Inflammatory macrophage treated with lipopolysaccharide for 4 hours (primary cell): ENCODE data around the gene BCAP31.
A peak's percentile ranks its signal among the peaks of the same experiment; 100 is the strongest.

Source experiments
- DNase-seq: peaks from one replicate; pipeline ENCODE4 v3.0.0-alpha.2; 2020

The BCAP31 gene

DNA sequence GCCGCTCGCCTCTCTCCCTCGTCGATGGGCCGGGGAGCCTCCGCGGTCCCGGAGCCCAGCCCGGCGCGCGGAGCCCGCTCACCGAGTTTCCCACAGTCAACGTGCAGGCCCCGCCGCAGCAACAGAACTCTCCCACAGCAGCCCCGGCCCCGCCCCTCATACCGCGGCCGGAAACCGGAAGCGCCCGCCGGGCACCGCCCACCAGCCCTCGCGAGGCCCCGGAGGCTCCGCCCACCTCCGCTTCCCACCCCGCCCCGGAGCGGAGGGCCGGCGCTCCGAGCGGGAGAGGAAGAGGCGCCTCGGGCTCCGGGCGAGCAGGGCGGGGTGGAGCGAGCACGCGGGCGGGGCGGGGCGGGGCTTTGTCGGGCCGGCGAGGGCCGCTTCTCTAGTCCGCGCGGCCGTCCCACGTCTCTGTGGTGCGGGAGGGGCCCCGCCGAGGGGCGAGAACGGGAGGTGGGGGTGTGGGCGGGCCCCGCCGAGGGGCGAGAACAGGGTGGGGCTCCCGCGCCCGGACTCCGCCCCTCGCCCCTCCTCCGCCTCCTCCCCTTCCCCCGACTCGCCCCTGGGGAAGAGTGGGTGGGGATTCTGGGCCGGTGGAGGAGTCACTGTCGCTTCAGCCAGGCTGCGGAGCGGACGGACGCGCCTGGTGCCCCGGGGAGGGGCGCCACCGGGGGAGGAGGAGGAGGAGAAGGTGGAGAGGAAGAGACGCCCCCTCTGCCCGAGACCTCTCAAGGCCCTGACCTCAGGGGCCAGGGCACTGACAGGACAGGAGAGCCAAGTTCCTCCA lies at the start of gene BCAP31, which contains the start of gene ABCD1:
TSS of gene BCAP31 (minus strand) at position 136 of the 787 bp plus-strand sequence. CDS start 1,143 bp downstream, outside the sequence.
TSS of gene ABCD1 (plus strand) at position 605 of the 787 bp plus-strand sequence. CDS start 411 bp downstream, outside the sequence.
- DNase-seq, result peak; percentile 90

DNA sequence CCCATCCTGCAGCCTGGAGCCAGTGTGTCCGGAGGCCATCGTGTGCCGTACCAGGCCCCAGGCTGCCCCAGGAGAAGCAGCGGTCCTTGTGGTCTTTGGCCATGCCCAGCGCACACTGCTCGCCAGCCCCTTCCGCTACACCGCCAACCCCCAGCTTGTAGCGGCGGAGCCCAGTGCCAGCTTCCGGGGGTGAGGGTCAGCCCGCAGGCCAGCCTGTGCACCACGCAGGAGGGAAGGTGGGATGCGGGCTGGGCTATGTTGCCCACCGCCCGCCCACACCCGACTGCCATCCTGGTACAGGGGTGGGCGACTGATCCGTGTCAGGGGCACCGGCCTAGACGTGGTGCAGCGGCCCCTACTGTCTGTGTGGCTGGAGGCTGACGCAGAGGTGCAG lies 49.0 kb upstream of the BCAP31 start:
- no peak for DNase-seq

DNA sequence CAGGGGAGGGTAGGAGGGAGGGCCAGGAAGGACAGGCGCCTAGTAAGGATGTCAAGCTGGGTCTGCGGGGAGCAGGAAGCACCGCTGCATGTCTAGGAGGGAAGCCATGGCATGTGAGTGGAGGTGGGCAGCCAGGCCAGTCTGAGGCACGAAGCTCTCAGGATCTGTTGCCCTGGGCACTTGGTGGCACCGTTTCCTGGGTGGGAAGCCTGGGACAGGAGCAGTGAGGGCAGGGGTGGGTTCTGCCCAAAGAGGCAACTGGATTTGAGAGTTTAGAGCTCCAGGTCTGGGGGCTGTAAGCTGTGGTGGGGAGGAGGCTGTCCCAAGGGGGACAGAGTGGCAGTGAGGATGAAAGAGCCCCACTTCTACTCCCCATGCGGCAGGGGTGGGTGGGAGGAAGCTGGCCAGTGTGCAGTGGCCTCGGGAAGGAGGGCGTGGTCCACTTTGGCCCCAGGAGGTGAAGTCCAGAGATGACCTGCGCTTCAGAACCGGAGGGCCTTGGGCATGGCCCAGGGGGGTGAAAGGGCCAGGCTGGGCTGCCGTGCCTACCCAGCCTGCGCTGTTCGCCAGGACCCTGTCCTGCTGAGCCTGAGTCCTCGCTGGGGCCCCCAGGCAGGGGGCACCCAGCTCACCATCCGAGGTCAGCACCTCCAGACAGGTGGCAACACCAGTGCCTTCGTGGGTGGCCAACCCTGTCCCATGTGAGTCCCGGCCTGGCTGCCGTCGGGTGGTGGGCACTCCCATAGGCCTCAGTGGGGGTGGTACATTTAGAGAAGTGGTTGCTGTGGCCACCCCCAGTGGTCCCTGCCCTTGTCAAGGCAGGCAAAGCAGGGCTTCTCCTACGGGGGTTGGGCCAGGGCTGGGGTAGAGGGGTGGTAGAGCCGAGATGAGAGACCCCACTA lies 48.4 kb upstream of the BCAP31 start:
- no peak for DNase-seq

DNA sequence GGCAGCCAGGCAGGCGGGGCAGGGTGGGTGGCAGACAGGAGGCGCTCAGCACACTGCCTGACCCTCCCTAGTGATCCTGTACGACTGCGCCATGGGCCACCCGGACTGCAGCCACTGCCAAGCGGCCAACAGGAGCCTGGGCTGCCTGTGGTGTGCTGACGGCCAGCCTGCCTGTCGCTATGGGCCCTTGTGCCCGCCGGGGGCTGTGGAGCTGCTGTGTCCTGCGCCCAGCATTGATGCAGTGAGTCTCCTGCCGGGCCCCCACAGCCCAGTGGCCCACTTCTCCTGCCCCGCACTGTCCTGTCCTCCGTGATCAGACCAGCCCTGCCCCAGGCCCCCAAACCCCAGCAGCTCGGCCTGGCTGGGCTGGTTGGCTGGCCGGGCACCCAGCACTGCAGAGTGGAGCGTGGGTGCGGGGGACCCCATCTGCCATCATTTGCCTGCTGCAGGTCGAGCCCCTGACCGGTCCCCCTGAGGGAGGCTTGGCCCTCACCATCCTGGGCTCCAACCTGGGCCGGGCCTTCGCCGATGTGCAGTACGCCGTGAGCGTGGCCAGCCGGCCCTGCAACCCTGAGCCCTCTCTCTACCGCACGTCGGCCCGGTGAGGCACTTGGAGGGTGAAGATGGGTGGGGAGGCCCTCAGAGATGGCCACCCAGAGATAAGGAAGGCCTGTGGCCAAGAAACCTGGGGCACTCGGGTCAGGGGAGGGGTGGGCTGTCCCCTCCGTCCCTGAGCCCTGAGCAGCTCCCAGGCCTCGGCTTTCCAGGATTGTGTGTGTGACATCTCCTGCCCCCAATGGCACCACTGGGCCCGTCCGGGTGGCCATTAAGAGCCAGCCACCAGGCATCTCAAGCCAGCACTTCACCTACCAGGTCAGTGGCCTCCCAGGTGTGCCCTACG lies 47.5 kb upstream of the BCAP31 start:
- DNase-seq, result no peak

DNA sequence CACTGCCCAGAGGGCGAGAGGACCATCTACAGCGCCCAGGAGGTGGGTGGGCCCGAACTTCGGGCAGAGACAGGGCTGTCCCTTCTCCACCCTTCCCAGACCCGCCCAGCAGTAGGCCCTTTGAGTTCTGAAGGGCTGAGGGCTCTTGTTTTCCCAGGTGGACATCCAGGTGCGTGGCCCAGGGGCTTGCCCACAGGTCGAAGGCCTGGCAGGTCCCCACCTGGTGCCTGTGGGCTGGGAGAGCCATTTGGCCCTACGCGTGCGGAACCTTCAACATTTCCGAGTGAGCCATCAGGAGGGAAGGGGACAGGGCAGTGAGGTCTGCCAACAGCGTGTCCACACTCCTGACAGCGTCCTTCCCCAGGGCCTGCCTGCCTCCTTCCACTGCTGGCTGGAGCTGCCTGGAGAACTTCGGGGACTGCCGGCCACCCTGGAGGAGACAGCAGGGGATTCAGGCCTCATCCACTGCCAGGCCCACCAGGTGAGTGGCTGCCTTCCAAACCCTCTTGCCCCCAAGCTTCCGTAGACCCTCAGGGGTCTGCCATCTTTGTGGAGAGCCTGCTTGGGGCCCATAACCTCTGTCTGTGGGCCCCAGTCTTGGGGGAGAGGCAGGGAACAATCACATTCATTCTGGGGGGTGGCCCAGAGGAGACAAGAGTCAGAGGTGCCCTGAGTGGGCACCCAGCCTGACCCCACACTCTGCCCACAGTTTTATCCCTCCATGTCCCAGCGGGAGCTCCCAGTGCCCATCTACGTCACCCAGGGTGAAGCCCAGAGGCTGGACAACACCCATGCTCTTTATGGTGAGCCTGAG lies 46.6 kb upstream of the BCAP31 start:
- DNase-seq, result no peak

DNA sequence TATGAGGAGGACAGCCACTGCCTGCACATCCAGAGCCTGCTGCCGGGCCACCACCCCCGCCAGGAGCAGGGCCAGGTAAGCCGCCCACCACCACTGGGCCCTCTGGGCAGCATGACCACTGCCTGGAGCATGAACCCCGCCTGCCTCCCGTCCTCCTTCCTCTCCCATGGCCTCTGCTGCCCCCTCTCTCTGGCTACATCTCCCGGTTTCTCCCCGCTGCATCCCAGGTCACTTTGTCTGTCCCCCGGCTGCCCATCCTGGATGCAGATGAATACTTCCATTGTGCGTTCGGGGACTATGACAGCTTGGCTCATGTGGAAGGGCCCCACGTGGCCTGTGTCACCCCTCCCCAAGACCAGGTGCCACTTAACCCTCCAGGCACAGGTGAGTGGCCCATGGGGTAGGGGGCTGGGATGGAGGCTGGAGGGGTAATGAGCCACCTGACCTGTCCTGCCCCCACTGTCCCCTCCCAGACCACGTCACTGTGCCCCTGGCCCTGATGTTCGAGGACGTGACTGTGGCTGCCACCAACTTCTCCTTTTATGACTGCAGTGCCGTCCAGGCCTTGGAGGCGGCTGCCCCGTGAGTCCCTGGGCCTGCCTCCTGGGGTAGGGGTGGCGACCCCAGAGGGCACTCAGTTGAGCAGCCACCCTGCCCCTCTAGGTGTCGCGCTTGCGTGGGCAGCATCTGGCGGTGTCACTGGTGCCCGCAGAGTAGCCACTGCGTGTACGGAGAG lies 45.8 kb upstream of the BCAP31 start:
- DNase-seq, result no peak

DNA sequence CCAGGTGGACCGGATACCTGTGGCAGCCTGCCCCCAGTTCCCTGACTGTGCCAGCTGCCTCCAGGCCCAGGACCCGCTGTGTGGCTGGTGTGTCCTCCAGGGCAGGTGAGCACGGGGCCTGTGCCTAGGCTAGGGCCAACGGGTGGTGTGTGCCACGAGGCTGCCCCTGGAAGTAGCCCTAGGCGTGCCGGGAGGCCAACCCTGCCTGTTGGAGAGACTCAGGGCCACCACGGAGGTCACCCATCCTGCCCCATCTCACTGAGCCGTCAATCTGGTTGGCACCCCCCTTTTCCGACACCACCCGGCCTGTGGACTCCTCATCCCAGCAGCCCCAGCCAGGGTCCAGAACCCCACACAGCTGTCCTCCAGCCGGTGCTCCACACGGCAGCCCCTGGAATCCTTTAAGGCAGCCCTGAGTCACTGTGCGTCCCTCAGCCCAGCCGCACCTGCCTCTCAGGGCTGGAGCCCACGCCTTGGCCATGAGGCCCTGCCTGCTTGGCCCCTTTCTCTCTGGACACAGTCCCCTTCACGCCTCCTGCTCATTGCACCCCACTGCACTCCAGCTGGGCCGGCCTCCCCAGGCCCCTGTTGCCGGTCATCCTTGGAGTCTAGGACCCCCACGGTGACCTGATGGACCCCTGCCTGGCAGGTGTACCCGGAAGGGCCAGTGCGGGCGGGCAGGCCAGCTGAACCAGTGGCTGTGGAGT lies 45.1 kb upstream of the BCAP31 start:
- no peak for DNase-seq

DNA sequence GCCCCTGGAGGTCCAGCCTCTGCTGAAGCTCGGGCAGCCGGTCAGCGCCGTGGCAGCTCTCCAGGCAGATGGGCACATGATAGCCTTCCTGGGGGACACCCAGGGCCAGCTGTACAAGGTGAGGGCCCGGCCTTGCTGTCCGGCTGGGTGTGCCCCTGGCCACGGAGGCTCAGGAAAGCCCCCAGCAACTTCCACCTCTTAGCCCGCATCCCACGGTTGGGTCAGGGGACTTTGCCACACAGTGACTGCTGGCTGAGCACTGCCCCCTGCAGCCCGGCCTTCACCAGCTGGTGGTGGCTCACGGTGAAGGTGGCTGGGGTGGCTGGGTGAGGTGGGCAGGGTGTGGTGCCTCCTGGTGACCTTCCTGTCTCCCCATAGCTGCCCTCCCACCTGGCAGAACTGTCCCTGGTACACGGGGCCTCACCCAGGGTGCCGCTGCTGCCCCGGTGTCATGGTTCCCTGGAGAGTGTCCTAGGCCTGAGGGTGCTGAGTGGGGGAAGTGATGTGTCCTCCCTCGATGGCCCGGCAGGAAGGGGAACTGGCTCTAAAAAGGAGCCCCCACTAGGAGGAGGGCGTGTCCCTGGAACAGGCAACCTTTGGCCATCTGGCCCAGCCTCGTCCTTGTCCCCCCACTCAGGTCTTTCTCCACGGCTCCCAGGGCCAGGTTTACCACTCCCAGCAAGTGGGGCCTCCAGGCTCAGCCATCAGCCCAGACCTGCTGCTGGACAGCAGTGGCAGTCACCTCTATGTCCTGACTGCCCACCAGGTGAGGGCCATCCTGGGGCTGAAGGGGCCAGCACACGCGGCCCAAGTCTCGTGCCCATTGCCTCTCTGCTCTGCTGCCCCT lies 44.3 kb upstream of the BCAP31 start:
- no peak for DNase-seq

DNA sequence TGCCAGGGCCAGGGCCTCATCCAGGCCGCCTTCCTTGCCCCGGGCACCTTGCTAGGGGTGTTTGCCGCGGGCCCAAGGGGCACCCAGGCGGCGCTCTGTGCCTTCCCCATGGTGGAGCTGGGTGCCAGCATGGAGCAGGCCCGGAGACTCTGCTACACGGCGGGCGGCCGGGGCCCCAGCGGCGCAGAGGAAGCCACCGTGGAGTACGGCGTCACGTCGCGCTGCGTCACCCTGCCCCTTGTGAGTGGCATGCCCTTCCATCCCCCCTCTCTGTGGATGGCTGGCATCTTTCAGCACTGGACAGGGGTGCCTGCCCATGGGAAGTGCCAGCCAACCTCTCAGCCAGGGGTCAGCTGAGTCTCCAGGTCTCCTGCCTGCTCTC lies 43.5 kb upstream of the BCAP31 start:
- DNase-seq, result no peak

DNA sequence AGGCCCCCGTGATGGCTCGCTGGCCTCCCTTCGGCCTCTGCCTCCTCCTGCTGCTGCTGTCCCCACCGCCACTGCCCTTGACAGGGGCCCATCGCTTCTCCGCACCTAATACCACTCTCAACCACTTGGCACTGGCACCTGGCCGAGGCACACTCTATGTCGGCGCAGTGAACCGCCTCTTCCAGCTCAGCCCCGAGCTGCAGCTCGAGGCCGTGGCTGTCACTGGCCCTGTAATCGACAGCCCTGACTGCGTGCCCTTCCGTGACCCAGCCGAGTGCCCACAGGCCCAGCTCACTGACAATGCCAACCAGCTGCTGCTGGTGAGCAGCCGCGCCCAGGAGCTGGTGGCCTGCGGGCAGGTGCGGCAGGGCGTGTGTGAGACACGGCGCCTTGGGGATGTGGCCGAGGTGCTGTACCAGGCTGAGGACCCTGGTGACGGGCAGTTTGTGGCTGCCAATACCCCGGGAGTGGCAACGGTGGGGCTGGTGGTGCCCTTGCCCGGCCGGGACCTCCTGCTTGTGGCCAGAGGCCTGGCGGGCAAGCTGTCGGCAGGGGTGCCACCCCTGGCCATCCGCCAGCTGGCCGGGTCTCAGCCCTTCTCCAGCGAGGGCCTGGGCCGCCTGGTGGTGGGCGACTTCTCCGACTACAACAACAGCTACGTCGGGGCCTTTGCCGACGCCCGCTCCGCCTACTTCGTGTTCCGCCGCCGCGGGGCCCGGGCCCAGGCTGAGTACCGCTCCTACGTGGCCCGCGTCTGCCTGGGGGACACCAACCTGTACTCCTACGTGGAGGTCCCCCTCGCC lies 42.9 kb upstream of the BCAP31 start:
- DNase-seq, result no peak

DNA sequence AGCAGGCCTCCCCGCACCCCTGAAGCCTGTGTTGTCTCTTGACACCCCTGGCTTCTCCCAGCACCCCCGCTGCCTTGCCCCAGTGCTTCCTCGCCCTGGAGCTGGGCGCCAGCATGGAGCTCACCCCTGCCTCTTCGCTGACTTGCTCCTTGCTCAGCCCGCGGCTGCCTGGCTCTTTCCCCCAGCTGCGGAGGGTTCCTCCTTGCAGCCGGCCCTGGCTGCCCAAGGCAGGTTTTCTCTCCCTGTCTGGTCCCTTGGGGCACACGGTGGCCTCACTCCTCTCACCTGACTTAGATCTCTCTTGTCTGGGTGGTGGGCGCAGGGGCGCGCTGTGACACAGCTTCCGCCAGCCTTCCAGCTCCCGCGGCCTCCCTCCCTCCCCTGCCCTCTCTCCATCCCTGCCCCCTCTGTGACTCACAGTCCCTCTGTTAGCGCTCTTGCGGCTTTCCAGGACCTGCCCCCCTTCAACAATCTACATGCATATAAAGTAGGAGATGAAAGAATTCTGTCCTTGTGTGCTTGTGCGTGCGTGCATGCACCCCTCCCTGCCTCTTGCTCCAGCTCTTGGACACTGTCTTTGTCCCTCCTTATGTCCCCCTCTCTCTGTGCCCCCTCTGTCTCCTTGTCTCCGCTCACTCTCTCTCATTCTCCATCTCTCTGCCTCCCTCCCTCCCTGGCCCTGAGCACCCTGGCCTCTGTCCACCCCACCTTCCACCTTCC lies 42.1 kb upstream of the BCAP31 start:
- peak; percentile 16 for DNase-seq

DNA sequence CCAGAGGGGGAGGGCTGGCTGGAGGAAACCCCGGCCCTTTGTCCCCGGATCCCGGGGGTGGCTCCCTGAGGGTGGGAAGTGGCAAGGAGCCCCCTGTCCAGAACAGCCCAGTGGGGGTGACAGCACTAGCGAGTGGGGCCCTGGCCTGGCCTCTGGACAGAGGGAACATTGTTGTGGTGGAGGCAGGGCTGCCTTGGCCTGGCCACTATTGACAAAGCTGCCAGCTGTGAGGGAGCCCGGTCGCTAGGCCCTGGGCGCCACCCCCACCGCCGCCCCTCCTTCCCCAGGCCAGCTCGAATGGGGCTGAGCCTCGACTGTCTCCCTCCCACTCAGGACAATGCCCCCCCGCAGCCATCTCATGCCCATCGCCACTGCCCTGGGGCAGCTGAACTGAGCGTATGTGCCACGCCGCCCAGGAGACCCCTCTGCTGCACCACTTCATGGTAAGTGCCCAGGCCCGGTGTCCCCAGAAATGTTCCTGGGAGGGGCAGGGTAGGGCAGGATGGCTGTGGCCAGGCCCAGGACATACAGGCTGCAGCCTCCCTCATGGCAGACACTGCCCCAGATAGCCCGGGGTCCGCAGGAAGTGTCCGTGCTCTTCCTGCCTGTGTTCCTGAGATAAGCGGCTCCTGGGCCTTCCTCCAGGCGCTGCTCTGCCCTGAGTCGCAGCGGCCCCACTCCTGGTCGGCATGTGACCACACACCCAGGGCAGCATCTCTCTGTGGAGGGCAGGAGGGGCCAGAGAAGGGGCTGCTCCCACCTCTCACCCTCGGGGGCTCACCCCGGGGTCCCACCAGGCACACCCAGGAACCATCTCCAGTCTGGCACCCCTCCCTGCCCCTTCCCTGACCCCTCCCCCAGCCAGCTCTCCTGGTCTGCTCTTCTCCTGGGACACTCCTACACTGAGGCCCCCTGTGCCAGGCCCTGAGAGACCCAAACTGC lies 41.2 kb upstream of the BCAP31 start:
- no peak for DNase-seq

DNA sequence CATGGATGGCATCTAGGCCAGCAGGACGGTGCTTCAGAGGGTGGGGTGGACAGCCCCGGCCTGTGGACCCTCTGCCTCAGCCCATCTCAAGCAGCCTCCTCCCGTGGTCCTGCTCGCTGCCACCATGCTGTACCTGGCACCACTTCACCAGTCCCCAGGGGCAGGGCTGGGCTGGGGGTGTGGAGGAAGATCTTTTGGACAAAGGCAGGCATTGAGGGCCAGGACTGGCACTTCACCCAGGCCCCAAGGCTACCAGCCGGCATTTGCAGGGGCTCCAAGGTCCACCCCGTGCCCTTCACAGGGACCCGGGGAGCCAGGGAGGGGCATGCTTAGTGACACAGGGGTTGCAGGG lies 40.6 kb upstream of the BCAP31 start:
- no peak for DNase-seq

DNA sequence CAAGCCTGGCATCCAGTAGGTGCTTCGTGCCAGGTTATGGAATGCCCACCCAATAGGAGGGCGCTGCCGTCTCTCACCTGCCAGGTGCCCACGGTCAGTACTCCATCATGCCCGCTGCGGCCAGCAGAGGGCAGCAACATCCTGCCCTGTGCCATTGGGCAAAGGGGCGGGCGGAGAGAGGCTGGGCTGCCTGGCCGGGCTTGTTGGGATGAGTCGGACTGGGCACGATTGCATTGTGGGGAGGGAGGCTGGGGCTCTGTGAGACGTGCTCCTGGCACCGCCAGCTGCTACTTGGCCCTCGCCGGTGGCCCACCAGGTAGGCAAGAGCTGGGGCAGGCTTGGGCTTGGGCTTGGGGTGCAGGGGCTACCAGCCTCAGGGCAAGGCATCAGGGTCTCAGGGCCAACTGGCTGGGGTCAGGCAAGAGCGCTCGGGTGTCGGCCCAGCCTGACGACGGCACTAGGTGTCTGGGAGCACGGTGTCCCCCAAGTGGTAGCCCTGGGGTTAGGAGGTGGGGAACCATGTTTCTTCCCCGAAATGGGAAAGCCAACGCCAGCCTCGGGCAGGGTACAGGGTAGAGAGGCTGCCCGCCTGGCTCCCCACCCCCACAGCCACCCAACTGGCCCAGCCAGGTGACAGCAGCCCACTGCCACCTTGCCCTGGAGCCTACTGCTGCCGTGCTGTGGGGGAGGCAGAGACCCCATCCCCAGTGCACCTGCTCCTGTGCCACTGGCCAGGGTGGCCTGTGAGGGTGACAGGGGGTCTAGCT lies 40.0 kb upstream of the BCAP31 start, which contains the start of gene PLXNB3:
TSS of gene PLXNB3 (plus strand) at position 261 of the 767 bp plus-strand sequence. CDS start 1,287 bp downstream, outside the sequence.
- peak; percentile 65 for DNase-seq

DNA sequence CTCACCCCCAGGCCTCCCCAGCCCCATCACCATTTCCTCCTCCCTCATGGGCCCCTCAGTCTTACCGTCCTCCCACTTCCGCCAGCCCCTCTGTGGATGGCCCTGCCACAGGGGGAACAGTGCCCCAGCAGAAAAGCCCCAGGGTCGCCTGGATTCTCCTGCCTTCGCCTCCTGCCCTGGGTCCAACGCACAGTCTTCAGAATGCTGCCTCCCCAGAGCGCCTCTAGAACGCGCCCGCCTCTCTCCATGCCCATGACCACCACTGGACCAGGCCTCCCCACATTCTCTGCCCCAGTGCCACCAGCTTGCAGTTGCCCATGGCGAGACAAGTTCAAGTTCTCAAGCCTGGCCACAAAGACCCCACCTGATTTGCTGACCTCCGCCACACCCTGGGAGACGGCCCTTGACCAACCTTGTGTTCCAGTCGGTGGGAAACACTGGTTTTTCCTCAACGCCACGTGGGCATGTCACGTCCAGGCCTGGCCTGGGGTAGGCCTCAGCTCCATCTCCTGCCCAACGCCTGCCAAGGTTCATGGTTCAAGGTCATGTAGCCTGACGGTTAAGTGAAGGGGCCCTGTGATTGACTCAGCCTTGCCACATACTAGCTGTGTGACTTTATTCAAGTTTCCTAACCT lies 39.2 kb upstream of the BCAP31 start:
- DNase-seq, result no peak
